GM12878 (cell line): Measurements from ENCODE around the gene POLR3F. TPM values are rescaled to one million over a fixed set of nuclear protein-coding genes. Genes with fewer than 3 reads are reported as not detected.

Source experiments
- ATAC-seq: fragments of 200-7000 bp; cut with Tn5 transposase; 3 replicates; pipeline ENCODE4 v1.9.1; 2020; ENCODE audit warnings: mild to moderate bottlenecking, moderate library complexity
- BruUV-seq: library from RNA; stranded (reverse); fragments of 400-500 nt; replicated peaks from 2 replicates; lab custom pipeline; 2021; lab: Mats Ljungman, UMichigan
- CTCF ChIA-PET: fragments of 300-600 bp; sonication (Branson Sonifier 250); formaldehyde crosslinking; extraction: SDS; loops from one replicate; lab custom pipeline; 2021; ENCODE audit warnings: inconsistent platforms; lab: Yijun Ruan, JAX
- POLR2A ChIA-PET: fragments of 350-600 bp; formaldehyde crosslinking; extraction: SDS; loops from one replicate; lab custom pipeline; 2021; ENCODE audit warnings: inconsistent platforms; lab: Charles Lee
- RAD21 ChIA-PET: fragments of 300-600 bp; sonication (Branson Sonifier 250); formaldehyde crosslinking; loops from one replicate; lab custom pipeline; 2023; ENCODE audit warnings: antibody characterized with exemption; ENCODE audit not compliant: unreplicated experiment; lab: Charles Lee
- SMC1A ChIA-PET: fragments of 300-600 bp; sonication (Branson Sonifier 250); formaldehyde crosslinking; loops from one replicate; lab custom pipeline; 2023; ENCODE audit not compliant: unreplicated experiment, uncharacterized antibody; lab: Charles Lee
- DNase-seq: peaks from one replicate; pipeline ENCODE4 v3.0.0-alpha.2; 2011; ENCODE audit warnings: low read depth, low spot score
- FAIRE-seq: peaks from 3 replicates; lab custom pipeline; 2011; peaks lifted over from hg19 to GRCh38; lab: Jason Lieb, UNC
- H2AFZ ChIP-seq: 2 replicates; pipeline ENCODE4 v1.6.0; 2011; ENCODE audit warnings: low read depth, low read length, control low read depth; ENCODE audit not compliant: control insufficient read depth
- H3K27ac ChIP-seq: 2 replicates; pipeline ENCODE4 v1.5.1; 2011; ENCODE audit warnings: control low read depth; ENCODE audit not compliant: control insufficient read depth, insufficient read depth
- H3K27me3 ChIP-seq, 2 experiments: replicated peaks in 1 of 2; 2 replicates each; pipeline versions ENCODE4 v1.6.0 to v1.6.1; 2011; ENCODE audit warnings: low read length in 1 of 2; ENCODE audit not compliant: control insufficient read depth in 2 of 2, insufficient read depth in 2 of 2
- H3K36me3 ChIP-seq, 2 experiments: 2 replicates each; pipeline ENCODE4 v1.5.1; 2011; ENCODE audit warnings: low read length in 1 of 2; ENCODE audit not compliant: control insufficient read depth in 2 of 2, insufficient read depth in 2 of 2
- H3K4me1 ChIP-seq: 2 replicates; pipeline ENCODE4 v1.6.1; 2011; ENCODE audit warnings: mild to moderate bottlenecking, low read length, moderate library complexity, mixed read lengths; ENCODE audit not compliant: control insufficient read depth, insufficient read depth
- H3K4me2 ChIP-seq: 2 replicates; pipeline ENCODE4 v1.6.0; 2011; ENCODE audit warnings: control low read depth; ENCODE audit not compliant: control insufficient read depth, insufficient read depth
- H3K4me3 ChIP-seq: fragments of 200-600 bp; sonication (generic); 2 replicates; pipeline ENCODE4 v1.5.1; 2016
- H3K79me2 ChIP-seq: 2 replicates; pipeline ENCODE4 v1.6.0; 2011; ENCODE audit warnings: low read length; ENCODE audit not compliant: control insufficient read depth, insufficient read depth
- H3K9ac ChIP-seq: 2 replicates; pipeline ENCODE4 v1.8.0; 2011; ENCODE audit warnings: low read length, control low read depth, mixed read lengths; ENCODE audit not compliant: control insufficient read depth, insufficient read depth
- H3K9me3 ChIP-seq: replicated peaks from 3 replicates; pipeline ENCODE4 v1.5.1; 2011; ENCODE audit warnings: mild to moderate bottlenecking, low read length; ENCODE audit not compliant: control insufficient read depth, insufficient read depth
- H4K20me1 ChIP-seq: 2 replicates; pipeline ENCODE4 v1.6.0; 2011; ENCODE audit not compliant: control insufficient read depth, insufficient read depth
- FOXM1 ChIP-seq: IDR thresholded peaks from 2 replicates; pipeline ENCODE4 v1.6.1; 2012; ENCODE audit warnings: low read depth, mild to moderate bottlenecking, inconsistent platforms, low read length, moderate library complexity
- GATAD2B ChIP-seq: fragments of 450-650 bp; conservative IDR thresholded peaks from 2 replicates; pipeline ENCODE4 v1.6.1; 2017; ENCODE audit warnings: low read depth, mild to moderate bottlenecking, moderate library complexity
- RAD51 ChIP-seq: fragments of 450-650 bp; IDR thresholded peaks from 2 replicates; pipeline ENCODE4 v1.6.1; 2016; ENCODE audit warnings: moderate library complexity, mild to moderate bottlenecking, inconsistent platforms
- RBBP5 ChIP-seq: fragments of 200-600 bp; sonication (generic); conservative IDR thresholded peaks from 2 replicates; pipeline ENCODE4 v1.6.1; 2016
- USF2 ChIP-seq: IDR thresholded peaks from 2 replicates; pipeline ENCODE4 v1.6.1; 2011; ENCODE audit warnings: low read depth, low read length, improper control_type of control experiment, borderline replicate concordance
- ZNF217 ChIP-seq: fragments of 450-650 bp; IDR thresholded peaks from 2 replicates; pipeline ENCODE4 v1.6.1; 2017; ENCODE audit warnings: antibody characterized with exemption, mild to moderate bottlenecking
- ZNF622 ChIP-seq: fragments of 450-650 bp; IDR thresholded peaks from 2 replicates; pipeline ENCODE4 v1.6.1; 2017; ENCODE audit warnings: mild to moderate bottlenecking, inconsistent platforms
- WGBS: methylation state at CpG from one replicate; pipeline ENCODE4 v1.1.6; 2016; ENCODE audit warnings: low lambda C conversion rate; ENCODE audit not compliant: insufficient replicate concordance, insufficient coverage; ENCODE audit errors: missing lambda C conversion rate; 5-methylcytosine and 5-hydroxymethylcytosine counted together
- in situ Hi-C: fragments of 300-500 bp; cut with MboI; formaldehyde crosslinking; loops from 9 replicates; pipeline ENCODE4 v1.14.3; 2018; ENCODE audit warnings: mixed read lengths
- intact Hi-C: fragments of 100-400 bp; cut with micrococcal nuclease; formaldehyde crosslinking; loops from one replicate; pipeline ENCODE4 v1.14.2; 2022; ENCODE audit not compliant: unreplicated experiment
- polyA plus RNA-seq, 11 experiments: library from polyadenylated mRNA; depleted of rRNA in 4 of 11; unstranded in 6 of 11; stranded (reverse) in 5 of 11; fragments of >200 nt; fragmentation: Nextera tagmentation in 4 of 11; fragmentation: Illumina TruSeq in 1 of 11; extraction: Ambion mirVana in 4 of 11; extraction: Trizol in 1 of 11; gene quantifications; 1 replicate in 1 of 11; 2 replicates in 10 of 11; pipeline versions ENCODE4 v1.2.1 to v1.2.3, GENCODE V29; 2011 to 2016; ENCODE audit warnings: inconsistent platforms in 2 of 11, missing spikeins in 2 of 11, low read depth in 1 of 11
- total RNA-seq, 4 experiments: library from RNA; depleted of rRNA in 3 of 4; stranded (reverse); fragments of >200 nt in 3 of 4; fragmentation: Illumina TruSeq in 1 of 4; extraction: Trizol in 1 of 4; gene quantifications; 2 replicates each; pipeline versions ENCODE4 v1.2.1 to v1.2.3, GENCODE V29; 2013 to 2021
- TF ChIP-seq, protein P1 (sequence below): IDR thresholded peaks from 2 replicates; pipeline ENCODE4 v1.6.1; 2012; ENCODE audit warnings: mild to moderate bottlenecking, low read depth, low read length
- TF ChIP-seq, protein P2 (sequence below): IDR thresholded peaks from 2 replicates; pipeline ENCODE4 v1.6.1; 2012; ENCODE audit warnings: low read depth, low read length, improper control_type of control experiment

Gene POLR3F
- total and polyA plus RNA-seq, 10 of the 15 experiments (the other 5 are each of a cell fraction or from before 2014, with no cell fraction given) = 8.7 to 18.1 (median 12.6) TPM

GRCh38 chr20:18527836-18528235 lies 60.6 kb downstream of the POLR3F start:
- Histone ChIP-seq H3K79me2 (no peaks in the 10 kb centered on the region), H3K4me1 (no peaks in the 10 kb centered on the region), H3K9me3 (no peaks in the 10 kb centered on the region), H4K20me1 (no peaks in the 10 kb centered on the region), H3K9ac (no peak overlapping the region), H3K36me3 (peaks cover 20 to 36% of the 10 kb centered on the region in 2 experiments), H2AFZ (no peak overlapping the region), H3K27ac (no peak overlapping the region), H3K4me2 (no peak overlapping the region), H3K4me3 (no peak overlapping the region), H3K27me3 (no peaks in the 10 kb centered on the region)
- no peak for FAIRE-seq
- ChIA-PET POLR2A (interaction anchor here (0.6 kb wide), 1 partner anchor 42 kb away, joined by 5 read pairs; no protein-coding TSS in a partner anchor), RAD21 (no interaction called here), SMC1A (interaction anchor here (1.0 to 1.3 kb wide), 3 partner anchors 21 to 36 kb away, joined by 3 to 4 read pairs (median 4); no protein-coding TSS in a partner anchor), CTCF (interaction anchor here (1.7 kb wide), 1 partner anchor 21 kb away, joined by 3 read pairs; no protein-coding TSS in a partner anchor)
- BruUV-seq = no TSS peak
- TF ChIP-seq FOXM1 = no peak
- TF ChIP-seq GATAD2B = no peak
- TF ChIP-seq RAD51 = no peak
- TF ChIP-seq, protein P1, sequence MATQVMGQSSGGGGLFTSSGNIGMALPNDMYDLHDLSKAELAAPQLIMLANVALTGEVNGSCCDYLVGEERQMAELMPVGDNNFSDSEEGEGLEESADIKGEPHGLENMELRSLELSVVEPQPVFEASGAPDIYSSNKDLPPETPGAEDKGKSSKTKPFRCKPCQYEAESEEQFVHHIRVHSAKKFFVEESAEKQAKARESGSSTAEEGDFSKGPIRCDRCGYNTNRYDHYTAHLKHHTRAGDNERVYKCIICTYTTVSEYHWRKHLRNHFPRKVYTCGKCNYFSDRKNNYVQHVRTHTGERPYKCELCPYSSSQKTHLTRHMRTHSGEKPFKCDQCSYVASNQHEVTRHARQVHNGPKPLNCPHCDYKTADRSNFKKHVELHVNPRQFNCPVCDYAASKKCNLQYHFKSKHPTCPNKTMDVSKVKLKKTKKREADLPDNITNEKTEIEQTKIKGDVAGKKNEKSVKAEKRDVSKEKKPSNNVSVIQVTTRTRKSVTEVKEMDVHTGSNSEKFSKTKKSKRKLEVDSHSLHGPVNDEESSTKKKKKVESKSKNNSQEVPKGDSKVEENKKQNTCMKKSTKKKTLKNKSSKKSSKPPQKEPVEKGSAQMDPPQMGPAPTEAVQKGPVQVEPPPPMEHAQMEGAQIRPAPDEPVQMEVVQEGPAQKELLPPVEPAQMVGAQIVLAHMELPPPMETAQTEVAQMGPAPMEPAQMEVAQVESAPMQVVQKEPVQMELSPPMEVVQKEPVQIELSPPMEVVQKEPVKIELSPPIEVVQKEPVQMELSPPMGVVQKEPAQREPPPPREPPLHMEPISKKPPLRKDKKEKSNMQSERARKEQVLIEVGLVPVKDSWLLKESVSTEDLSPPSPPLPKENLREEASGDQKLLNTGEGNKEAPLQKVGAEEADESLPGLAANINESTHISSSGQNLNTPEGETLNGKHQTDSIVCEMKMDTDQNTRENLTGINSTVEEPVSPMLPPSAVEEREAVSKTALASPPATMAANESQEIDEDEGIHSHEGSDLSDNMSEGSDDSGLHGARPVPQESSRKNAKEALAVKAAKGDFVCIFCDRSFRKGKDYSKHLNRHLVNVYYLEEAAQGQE = no peak
- no peak for TF ChIP-seq ZNF622
- no peak for TF ChIP-seq ZNF217
- no peak for TF ChIP-seq RBBP5
- no peak for TF ChIP-seq USF2
- TF ChIP-seq, protein P2, sequence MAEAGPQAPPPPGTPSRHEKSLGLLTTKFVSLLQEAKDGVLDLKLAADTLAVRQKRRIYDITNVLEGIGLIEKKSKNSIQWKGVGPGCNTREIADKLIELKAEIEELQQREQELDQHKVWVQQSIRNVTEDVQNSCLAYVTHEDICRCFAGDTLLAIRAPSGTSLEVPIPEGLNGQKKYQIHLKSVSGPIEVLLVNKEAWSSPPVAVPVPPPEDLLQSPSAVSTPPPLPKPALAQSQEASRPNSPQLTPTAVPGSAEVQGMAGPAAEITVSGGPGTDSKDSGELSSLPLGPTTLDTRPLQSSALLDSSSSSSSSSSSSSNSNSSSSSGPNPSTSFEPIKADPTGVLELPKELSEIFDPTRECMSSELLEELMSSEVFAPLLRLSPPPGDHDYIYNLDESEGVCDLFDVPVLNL = no peak
- no peak for ATAC-seq
- DNase-seq = no peak
- intact Hi-C loops = no loop called here
- 95% methylated on average over 2 of the region's 2 CpGs for WGBS
- in situ Hi-C loops = no loop called here
